Posterior vena cava (tissue), 2 donors: ENCODE results near the gene PAX6. TPM values are rescaled to one million over a fixed set of nuclear protein-coding genes. Genes with fewer than 3 reads are reported as not detected.
"Not testable (repeated sequence)": the region's sequence is repeated elsewhere in the genome, so short reads cannot be mapped to it uniquely, and the experiment has no call there.

Experiments
- DNase-seq: peaks from one replicate; pipeline ENCODE4 v3.0.0-alpha.2; 2020; ENCODE audit warnings: low spot score
- intact Hi-C, 2 donors: fragments of 100-400 bp; cut with DNase I; formaldehyde crosslinking; loops; one replicate each; pipeline versions ENCODE4 v1.14.1 to v1.14.2; 2022 to 2023
- total RNA-seq, 2 donors: library from RNA; stranded (reverse); fragmentation: NEBNext Ultra II Directional; extraction: Animal tissue kit (Norgen Biotek cat#: 25700); gene quantifications; one replicate each; pipeline ENCODE4 v1.2.1, GENCODE V29; 2021
- donor health status: DM: yes; HTN: yes; CAD: no.
- donor health status: DM: yes; HTN: yes; CAD: no.

The PAX6 gene
- total RNA-seq, 2 donors from 2014 or later, result not detected

- intact Hi-C loops, result no loop called here
- DNase-seq, result no peak
Measured at GRCh38 chr11:31783252-31783651, 27.9 kb downstream of the PAX6 start.

DNA sequence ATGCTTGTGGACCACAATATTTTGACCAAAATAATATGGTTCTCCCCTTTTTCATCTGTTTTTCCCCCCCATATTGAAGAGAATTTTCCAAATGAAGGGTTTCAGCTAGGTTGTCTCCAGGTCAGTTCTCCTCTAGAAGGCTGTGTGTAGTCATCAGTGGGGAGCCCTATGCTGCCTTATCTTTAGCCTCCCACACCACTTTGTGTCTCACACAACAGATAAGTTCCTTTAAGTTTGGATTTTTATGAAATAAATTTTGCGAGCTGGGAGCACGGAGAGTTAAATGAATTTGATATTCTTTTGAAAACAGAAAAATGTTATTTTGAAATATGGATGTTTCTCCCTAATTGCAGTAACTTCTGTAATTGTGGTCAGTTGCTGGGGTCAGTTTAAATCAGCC, 28.9 kb downstream of the PAX6 start:
- intact Hi-C loops, result no loop called here
- DNase-seq, result no peak

DNA sequence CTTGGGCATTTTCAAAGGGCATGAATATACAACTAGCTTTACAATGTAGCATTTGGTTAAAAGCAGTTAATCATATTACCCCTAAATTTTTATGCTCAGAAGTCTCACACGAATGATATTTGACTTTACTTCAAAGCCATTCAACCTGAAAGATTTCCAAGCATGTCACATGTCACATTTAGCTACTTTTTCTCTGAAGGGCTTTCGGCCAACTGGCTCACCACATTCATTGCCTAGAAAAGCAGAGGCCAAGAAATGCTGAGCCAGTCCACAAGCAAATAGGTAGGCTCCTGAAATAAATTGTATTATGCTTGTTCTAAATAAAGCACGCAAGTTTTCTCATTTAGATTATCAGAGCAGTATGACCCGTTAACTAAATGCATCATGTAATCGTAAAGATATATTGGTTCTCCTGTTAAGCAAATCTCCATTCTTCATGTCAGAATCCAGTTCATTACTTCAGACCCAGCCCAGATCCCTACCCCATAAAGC, 30.6 kb downstream of the PAX6 start:
- intact Hi-C loops, result no loop called here
- DNase-seq, result no peak

- no peak for DNase-seq
- intact Hi-C loops, result no loop called here
Measured at GRCh38 chr11:31780078-31780477, 31.0 kb downstream of the PAX6 start.

- DNase-seq, result no peak
- intact Hi-C loops, result no loop called here
Measured at GRCh38 chr11:31779374-31779791, 31.7 kb downstream of the PAX6 start.

- DNase-seq, result no peak
- intact Hi-C loops, result no loop called here
Measured at GRCh38 chr11:31772412-31772811, 38.7 kb downstream of the PAX6 start.

GRCh38 chr11:31770011-31770700, 41.0 kb downstream of the PAX6 start:
- DNase-seq, result no peak
- intact Hi-C loops, result no loop called here

GRCh38 chr11:31768749-31769640, 42.1 kb downstream of the PAX6 start:
- intact Hi-C loops, result no loop called here
- DNase-seq, result no peak

DNA sequence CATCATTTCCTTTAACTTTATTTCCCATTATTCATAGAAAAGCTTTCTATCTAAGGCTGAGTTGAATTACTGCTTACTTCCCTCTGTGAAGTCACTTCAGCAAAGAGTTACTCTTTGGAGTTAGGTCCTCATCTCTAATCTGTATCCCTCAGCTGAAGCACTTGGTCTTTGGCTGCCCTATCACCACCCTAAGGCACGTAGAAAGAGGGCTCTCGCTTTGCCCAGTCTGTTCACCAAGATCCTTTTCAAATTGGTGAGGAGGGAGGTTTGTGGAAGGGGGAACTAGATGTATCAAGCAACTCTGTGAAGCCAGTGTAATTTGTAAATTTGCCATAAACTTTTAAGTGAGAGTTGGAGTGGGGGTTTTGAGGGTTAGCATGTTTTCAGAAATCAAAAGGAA, 43.4 kb downstream of the PAX6 start:
- intact Hi-C loops, result no loop called here
- no peak for DNase-seq

- intact Hi-C loops, result no loop called here
Measured at GRCh38 chr11:31767066-31767465, 44.1 kb downstream of the PAX6 start.

GRCh38 chr11:31764766-31765165, 46.4 kb downstream of the PAX6 start:
- no peak for DNase-seq
- intact Hi-C loops, result no loop called here

More at GRCh38 chr11:31767066-31767465, 44.1 kb downstream of the PAX6 start:
- no peak for DNase-seq

DNA sequence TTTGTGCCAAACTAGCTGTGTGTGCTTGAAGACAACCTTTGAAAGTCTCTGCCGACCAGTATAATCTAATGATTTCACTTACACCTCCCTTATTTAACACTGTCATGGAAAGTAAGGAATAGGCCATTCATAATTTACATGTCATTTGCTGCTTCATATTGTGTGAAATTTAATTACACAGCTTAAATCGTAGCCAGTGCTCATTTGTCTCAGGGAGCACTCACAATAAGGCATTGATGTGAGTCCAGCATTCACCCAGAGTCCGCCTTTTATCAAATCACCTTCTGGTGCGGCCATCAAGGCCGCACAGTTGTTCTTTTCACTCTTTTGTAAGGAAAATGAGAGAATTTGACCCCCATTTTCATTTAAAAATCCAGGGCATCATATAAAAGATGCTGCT, 46.9 kb downstream of the PAX6 start:
- no peak for DNase-seq
- intact Hi-C loops, result no loop called here

DNA sequence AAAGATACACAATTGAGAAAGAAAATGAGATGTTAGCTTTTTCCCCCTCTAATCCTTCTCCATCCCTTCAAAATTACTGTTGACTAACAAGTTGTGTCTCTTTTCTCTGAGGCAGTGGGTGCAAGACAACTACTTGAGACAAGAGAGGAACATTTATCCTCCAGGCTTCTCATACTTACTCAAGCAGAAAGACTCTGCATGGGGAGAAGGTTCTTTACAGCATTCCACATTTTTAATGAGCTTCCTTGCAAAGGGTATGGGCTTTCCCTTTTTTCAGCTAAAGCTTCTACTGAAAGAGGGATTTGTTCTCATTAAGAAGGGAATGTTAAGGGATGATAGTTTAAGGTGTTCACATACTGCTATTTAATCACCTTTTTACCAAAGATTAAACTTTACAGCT, 47.8 kb downstream of the PAX6 start:
- DNase-seq, result no peak
- intact Hi-C loops, result no loop called here

DNA sequence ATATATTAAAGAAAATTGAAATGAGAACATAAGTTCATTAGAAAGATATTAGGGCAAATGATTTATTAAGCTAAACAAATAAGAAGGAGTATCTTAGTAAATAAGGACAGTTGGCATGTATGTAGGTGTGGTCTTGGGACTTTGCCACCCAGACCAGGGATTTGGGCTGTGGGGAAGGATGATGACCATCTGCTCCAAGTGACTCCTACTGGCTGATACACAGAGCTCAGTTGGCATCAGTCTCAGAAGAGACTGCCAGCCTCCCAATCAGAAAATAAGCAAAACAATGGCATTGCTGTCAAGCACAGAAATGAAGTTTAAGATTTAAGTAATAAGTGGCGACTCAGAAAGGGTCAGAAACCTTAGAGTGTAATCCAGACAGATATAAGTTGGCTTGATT, 49.5 kb downstream of the PAX6 start:
- intact Hi-C loops, result no loop called here
- no peak for DNase-seq

GRCh38 chr11:31757260-31757835, 53.8 kb downstream of the PAX6 start:
- intact Hi-C loops, result no loop called here

GRCh38 chr11:31747581-31747980, 63.5 kb downstream of the PAX6 start:
- DNase-seq, result no peak
- intact Hi-C loops, result no loop called here

More at GRCh38 chr11:31757260-31757835, 53.8 kb downstream of the PAX6 start:
- DNase-seq, result no peak

DNA sequence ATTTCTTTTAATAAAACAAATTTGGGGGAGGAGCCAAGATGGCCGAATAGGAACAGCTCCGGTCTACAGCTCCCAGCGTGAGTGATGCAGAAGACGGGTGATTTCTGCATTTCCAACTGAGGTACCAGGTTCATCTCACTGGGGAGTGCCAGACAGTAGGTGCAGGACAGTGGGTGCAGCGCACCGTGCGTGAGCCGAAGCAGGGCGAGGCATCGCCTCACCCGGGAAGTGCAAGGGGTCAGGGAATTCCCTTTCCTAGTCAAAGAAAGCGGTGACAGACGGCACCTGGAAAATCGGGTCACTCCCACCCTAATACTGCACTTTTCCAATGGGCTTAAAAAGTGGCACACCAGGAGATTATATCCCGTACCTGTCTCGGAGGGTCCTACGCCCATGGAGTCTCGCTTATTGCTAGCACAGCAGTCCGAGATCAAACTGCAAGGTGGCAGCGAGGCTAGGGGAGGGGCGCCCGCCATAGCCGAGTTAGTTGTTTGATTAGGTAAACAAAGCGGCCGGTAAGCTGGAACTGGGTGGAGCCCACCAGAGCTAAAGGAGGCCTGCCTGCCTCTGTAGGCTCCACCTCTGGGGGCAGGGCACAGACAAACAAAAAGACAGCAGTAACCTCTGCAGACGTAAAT, 70.3 kb downstream of the PAX6 start:
- intact Hi-C loops, DNase-seq: not testable (repeated sequence)

DNA sequence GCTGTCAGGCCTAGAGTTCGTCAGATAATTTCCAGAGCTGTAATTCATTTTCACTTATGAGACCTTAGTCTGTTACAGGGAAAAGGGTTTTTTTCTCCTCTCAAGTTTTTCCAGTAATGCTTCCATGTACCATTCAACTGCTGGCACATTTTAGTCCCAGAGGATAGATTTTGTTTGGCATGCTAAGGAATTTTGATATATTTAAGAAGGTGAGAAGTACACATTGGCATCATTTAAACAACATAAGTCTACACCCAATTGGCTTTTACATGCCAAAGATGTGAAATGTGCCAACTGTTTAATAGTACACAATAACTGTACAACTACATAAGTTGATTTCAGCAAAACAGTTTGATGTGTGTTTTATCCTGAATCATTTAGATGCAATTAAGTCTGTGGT, 71.0 kb downstream of the PAX6 start:
- intact Hi-C loops, result no loop called here
- no peak for DNase-seq
